Activated T-helper 17 cell treated with anti-CD3 and anti-CD28 coated beads, Interleukin-2, amount 50 U/mL, for 72 hours (primary cell): ENCODE measurements around the gene GEMIN4. TPM values are rescaled to one million over a fixed set of nuclear protein-coding genes. Genes with fewer than 3 reads are reported as not detected.
"Not testable (repeated sequence)": the region's sequence is repeated elsewhere in the genome, so short reads cannot be mapped to it uniquely, and the experiment has no call there.

Experiments used
- ATAC-seq: fragments of 150-1000 bp; cut with Tn5 transposase; replicated peaks from 2 replicates; pipeline ENCODE4 v1.10.0; 2021; ENCODE audit warnings: mild to moderate bottlenecking, moderate library complexity
- H3K27ac Mint-ChIP-seq: one replicate; pipeline ENCODE4 v1.8.0; 2022; ENCODE audit warnings: mixed read lengths
- H3K27me3 Mint-ChIP-seq: one replicate; pipeline ENCODE4 v1.8.0; 2022; ENCODE audit warnings: mixed read lengths
- H3K36me3 Mint-ChIP-seq: one replicate; pipeline ENCODE4 v1.8.0; 2022; ENCODE audit warnings: low read depth, mild to moderate bottlenecking, mixed read lengths
- H3K4me1 Mint-ChIP-seq: one replicate; pipeline ENCODE4 v1.8.0; 2022; ENCODE audit warnings: mixed read lengths
- H3K4me3 Mint-ChIP-seq: one replicate; pipeline ENCODE4 v1.8.0; 2022; ENCODE audit warnings: mild to moderate bottlenecking, mixed read lengths
- H3K9me3 Mint-ChIP-seq: one replicate; pipeline ENCODE4 v1.8.0; 2022; ENCODE audit warnings: mixed read lengths
- total RNA-seq, 2 donors: library from RNA; stranded (reverse); gene quantifications; one replicate each; pipeline ENCODE4 v1.2.3, GENCODE V29; 2022

The GEMIN4 gene
- total RNA-seq, 2 donors from 2014 or later, result 40.7 to 54.4 TPM

GRCh38 chr17:789160-789840 lies 37.2 kb upstream of the GEMIN4 start:
- no peak for ATAC-seq
- Mint-ChIP-seq H3K27ac (no peak overlapping the region), H3K36me3 (peaks cover 68% of the 10 kb centered on the region), H3K4me1 (peaks cover 5% of the 10 kb centered on the region), H3K4me3 (no peak overlapping the region), H3K27me3 (no peaks in the 10 kb centered on the region), H3K9me3 (no peaks in the 10 kb centered on the region)

- no peak for ATAC-seq
- Mint-ChIP-seq H3K27me3 (no peaks in the 10 kb centered on the region), H3K27ac (no peak overlapping the region), H3K4me1 (peaks cover 10% of the 10 kb centered on the region), H3K4me3 (no peak overlapping the region), H3K36me3 (peaks cover 76% of the 10 kb centered on the region), H3K9me3 (no peaks in the 10 kb centered on the region)
Measured at GRCh38 chr17:788551-788950, 36.5 kb upstream of the GEMIN4 start.

GRCh38 chr17:787641-788221 lies 35.7 kb upstream of the GEMIN4 start:
- Mint-ChIP-seq H3K27ac (no peak overlapping the region), H3K36me3 (peaks cover 78% of the 10 kb centered on the region), H3K27me3 (no peaks in the 10 kb centered on the region), H3K9me3 (no peaks in the 10 kb centered on the region), H3K4me3 (no peak overlapping the region), H3K4me1 (peaks cover 10% of the 10 kb centered on the region)
- ATAC-seq, result no peak

GRCh38 chr17:785901-786300 lies 33.8 kb upstream of the GEMIN4 start:
- not testable (repeated sequence) for H3K27ac Mint-ChIP-seq, H3K9me3 Mint-ChIP-seq, ATAC-seq, H3K4me3 Mint-ChIP-seq, H3K4me1 Mint-ChIP-seq, H3K27me3 Mint-ChIP-seq
- H3K36me3 Mint-ChIP-seq, result peaks cover 71% of the 10 kb centered on the region

GRCh38 chr17:784143-784542 lies 32.1 kb upstream of the GEMIN4 start:
- Mint-ChIP-seq H3K27ac (peak overlapping the region; percentile 71), H3K4me3 (peak overlapping the region; percentile 88), H3K4me1 (peaks cover 13% of the 10 kb centered on the region), H3K27me3 (no peaks in the 10 kb centered on the region), H3K9me3 (no peaks in the 10 kb centered on the region), H3K36me3 (peaks cover 67% of the 10 kb centered on the region)
- ATAC-seq, result peak; percentile 44

GRCh38 chr17:781805-782731 lies 30.0 kb upstream of the GEMIN4 start, which contains the start of the genes GLOD4 and MRM3:
GLOD4 (minus strand) TSS chr17:782280; CDS start chr17:782255, 25 bp downstream.
MRM3 (plus strand) TSS chr17:782353; CDS start chr17:782379, 26 bp downstream.
- Mint-ChIP-seq H3K4me1 (peaks cover 13% of the 10 kb centered on the region), H3K4me3 (peak within 1 kb of the TSS; percentile 88), H3K27me3 (no peaks in the 10 kb centered on the region), H3K9me3 (no peaks in the 10 kb centered on the region), H3K27ac (peak within 1 kb of the TSS; percentile 97), H3K36me3 (peaks cover 69% of the 10 kb centered on the region)
- ATAC-seq, result peak; percentile 93

- Mint-ChIP-seq H3K9me3 (no peaks in the 10 kb centered on the region), H3K36me3 (peaks cover 86% of the 10 kb centered on the region), H3K27ac (no peak overlapping the region), H3K4me1 (peaks cover 26% of the 10 kb centered on the region), H3K4me3 (no peak overlapping the region), H3K27me3 (no peaks in the 10 kb centered on the region)
- no peak for ATAC-seq
Measured at GRCh38 chr17:778096-778495, 26.0 kb upstream of the GEMIN4 start.

- Mint-ChIP-seq H3K36me3 (peaks cover 97% of the 10 kb centered on the region), H3K9me3 (no peaks in the 10 kb centered on the region), H3K27me3 (no peaks in the 10 kb centered on the region), H3K4me3 (peak overlapping the region; percentile 73), H3K27ac (peak overlapping the region; percentile 92), H3K4me1 (peaks cover 24% of the 10 kb centered on the region)
- no peak for ATAC-seq
Measured at GRCh38 chr17:774313-774584, 22.2 kb upstream of the GEMIN4 start.

- Mint-ChIP-seq H3K27ac (peak overlapping the region; percentile 92), H3K27me3 (no peaks in the 10 kb centered on the region), H3K4me3 (peak overlapping the region; percentile 73), H3K36me3 (peaks cover 99% of the 10 kb centered on the region), H3K9me3 (no peaks in the 10 kb centered on the region), H3K4me1 (peaks cover 24% of the 10 kb centered on the region)
- peak; percentile 68 for ATAC-seq
Measured at GRCh38 chr17:773467-774312, 21.6 kb upstream of the GEMIN4 start.

GRCh38 chr17:773016-773415 lies 21.0 kb upstream of the GEMIN4 start:
- Mint-ChIP-seq H3K27me3 (no peaks in the 10 kb centered on the region), H3K4me3 (peak overlapping the region; percentile 73), H3K27ac (peak overlapping the region; percentile 92), H3K9me3 (no peaks in the 10 kb centered on the region), H3K36me3 (peaks cover 97% of the 10 kb centered on the region), H3K4me1 (peaks cover 24% of the 10 kb centered on the region)
- ATAC-seq, result no peak

- H3K9me3 Mint-ChIP-seq, result no peaks in the 10 kb centered on the region
- no peak overlapping the region for H3K27ac Mint-ChIP-seq
- ATAC-seq, result no peak
Measured at GRCh38 chr17:767076-767475, 15.0 kb upstream of the GEMIN4 start.

GRCh38 chr17:760371-760770 lies 8.3 kb upstream of the GEMIN4 start:
- H3K4me3 Mint-ChIP-seq, result no peak overlapping the region
- ATAC-seq, result no peak

More at GRCh38 chr17:767076-767475, 15.0 kb upstream of the GEMIN4 start:
- peaks cover 87% of the 10 kb centered on the region for H3K36me3 Mint-ChIP-seq
- H3K4me3 Mint-ChIP-seq, result no peak overlapping the region
- H3K27me3 Mint-ChIP-seq, result no peaks in the 10 kb centered on the region
- H3K4me1 Mint-ChIP-seq, result no peaks in the 10 kb centered on the region

GRCh38 chr17:759964-760363 lies 7.9 kb upstream of the GEMIN4 start:
- H3K9me3 Mint-ChIP-seq, result no peaks in the 10 kb centered on the region
- H3K4me3 Mint-ChIP-seq, result no peak overlapping the region
- no peak overlapping the region for H3K27ac Mint-ChIP-seq
- no peaks in the 10 kb centered on the region for H3K27me3 Mint-ChIP-seq
- ATAC-seq, result no peak
- H3K36me3 Mint-ChIP-seq, result peaks cover 75% of the 10 kb centered on the region
- H3K4me1 Mint-ChIP-seq, result no peaks in the 10 kb centered on the region

More at GRCh38 chr17:760371-760770, 8.3 kb upstream of the GEMIN4 start:
- Mint-ChIP-seq H3K4me1 (no peaks in the 10 kb centered on the region), H3K27ac (no peak overlapping the region), H3K9me3 (no peaks in the 10 kb centered on the region), H3K36me3 (peaks cover 79% of the 10 kb centered on the region), H3K27me3 (no peaks in the 10 kb centered on the region)

- H3K27ac Mint-ChIP-seq, ATAC-seq, H3K27me3 Mint-ChIP-seq, H3K4me3 Mint-ChIP-seq, H3K4me1 Mint-ChIP-seq, H3K9me3 Mint-ChIP-seq: not testable (repeated sequence)
- peaks cover 47% of the 10 kb centered on the region for H3K36me3 Mint-ChIP-seq
Measured at GRCh38 chr17:756010-756567, 4.0 kb upstream of the GEMIN4 start.
